ENCODE data around the gene PLXNA4.

DNA sequence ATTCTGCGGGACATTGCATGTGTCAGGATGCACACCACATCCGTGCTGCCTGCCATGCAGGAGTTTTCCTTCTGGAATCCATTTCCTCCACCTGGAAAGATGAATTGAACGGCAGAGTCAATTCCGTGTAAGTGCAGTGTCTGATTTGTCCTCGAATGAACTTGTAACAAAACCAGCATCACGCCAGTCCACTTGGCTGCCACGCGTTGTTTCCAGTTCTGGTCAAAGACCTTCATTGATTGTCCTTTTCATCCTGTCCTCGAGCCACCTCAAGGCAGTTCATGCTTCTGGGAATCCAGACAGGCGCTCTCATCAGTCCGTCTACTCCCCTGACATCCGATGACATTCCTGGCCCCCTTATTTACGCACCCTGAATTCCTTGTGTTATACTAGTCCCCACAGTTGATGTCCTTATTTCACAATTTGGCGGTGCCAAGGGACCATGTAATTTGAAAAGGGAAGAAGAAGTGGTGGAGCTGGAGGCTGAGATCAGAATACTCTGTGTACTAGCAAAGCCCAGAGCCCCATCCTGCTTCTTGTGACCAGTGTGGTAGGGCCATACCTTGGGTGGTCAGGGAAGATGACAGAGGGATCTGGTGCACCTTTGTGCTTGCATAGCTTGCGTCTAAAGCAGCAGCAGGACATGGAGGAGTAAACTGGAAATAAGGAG is 502.2 kb downstream of the PLXNA4 start:
- TF ChIP-seq, protein P1, sequence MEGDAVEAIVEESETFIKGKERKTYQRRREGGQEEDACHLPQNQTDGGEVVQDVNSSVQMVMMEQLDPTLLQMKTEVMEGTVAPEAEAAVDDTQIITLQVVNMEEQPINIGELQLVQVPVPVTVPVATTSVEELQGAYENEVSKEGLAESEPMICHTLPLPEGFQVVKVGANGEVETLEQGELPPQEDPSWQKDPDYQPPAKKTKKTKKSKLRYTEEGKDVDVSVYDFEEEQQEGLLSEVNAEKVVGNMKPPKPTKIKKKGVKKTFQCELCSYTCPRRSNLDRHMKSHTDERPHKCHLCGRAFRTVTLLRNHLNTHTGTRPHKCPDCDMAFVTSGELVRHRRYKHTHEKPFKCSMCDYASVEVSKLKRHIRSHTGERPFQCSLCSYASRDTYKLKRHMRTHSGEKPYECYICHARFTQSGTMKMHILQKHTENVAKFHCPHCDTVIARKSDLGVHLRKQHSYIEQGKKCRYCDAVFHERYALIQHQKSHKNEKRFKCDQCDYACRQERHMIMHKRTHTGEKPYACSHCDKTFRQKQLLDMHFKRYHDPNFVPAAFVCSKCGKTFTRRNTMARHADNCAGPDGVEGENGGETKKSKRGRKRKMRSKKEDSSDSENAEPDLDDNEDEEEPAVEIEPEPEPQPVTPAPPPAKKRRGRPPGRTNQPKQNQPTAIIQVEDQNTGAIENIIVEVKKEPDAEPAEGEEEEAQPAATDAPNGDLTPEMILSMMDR (IDR thresholded peaks at IDR 0.05): no peak
- no peak for TF ChIP-seq POLR2A (IDR thresholded peaks at IDR 0.05)
